Epithelial cell of esophagus (primary cell): ENCODE measurements around the gene LRRC30.

Source experiments
- DNase-seq: peaks from one replicate; pipeline ENCODE4 v3.0.0; 2010; ENCODE audit warnings: low read depth
- H3K4me3 ChIP-seq: 2 replicates; pipeline ENCODE4 v1.5.1; 2011; ENCODE audit warnings: mild to moderate bottlenecking, low read length, control low read depth
- CTCF ChIP-seq: IDR thresholded peaks from 2 replicates; pipeline ENCODE4 v1.5.1; 2011; ENCODE audit warnings: low read depth, mild to moderate bottlenecking, low read length, control low read depth, inconsistent platforms; ENCODE audit not compliant: insufficient read depth; ENCODE audit errors: missing control alignments

LRRC30 gene

GRCh38 chr18:7221424-7222155 lies 9.3 kb upstream of the LRRC30 start:
- peak; percentile 81 for DNase-seq

GRCh38 chr18:7224198-7224597 lies 6.7 kb upstream of the LRRC30 start:
- no peak for TF ChIP-seq CTCF
- no peak overlapping the region for H3K4me3 ChIP-seq
- no peak for DNase-seq

More at GRCh38 chr18:7221424-7222155, 9.3 kb upstream of the LRRC30 start:
- peak; percentile 94 for TF ChIP-seq CTCF
- H3K4me3 ChIP-seq, result no peak overlapping the region

- H3K4me3 ChIP-seq, result no peak overlapping the region
- DNase-seq, result no peak
- TF ChIP-seq CTCF, result no peak
Observed at GRCh38 chr18:7232218-7232617, 1.3 kb downstream of the LRRC30 start.

GRCh38 chr18:7233134-7233810 lies 2.4 kb downstream of the LRRC30 start:
- no peak overlapping the region for H3K4me3 ChIP-seq
- DNase-seq, result no peak
- TF ChIP-seq CTCF, result no peak

GRCh38 chr18:7234091-7234490 lies 3.2 kb downstream of the LRRC30 start:
- H3K4me3 ChIP-seq, result no peak overlapping the region
- DNase-seq, result no peak
- TF ChIP-seq CTCF, result no peak

- DNase-seq, result no peak
- no peak for TF ChIP-seq CTCF
- H3K4me3 ChIP-seq, result no peak overlapping the region
Observed at GRCh38 chr18:7234956-7235355, 4.1 kb downstream of the LRRC30 start.

- DNase-seq, result no peak
- H3K4me3 ChIP-seq, result no peak overlapping the region
- no peak for TF ChIP-seq CTCF
Observed at GRCh38 chr18:7236072-7236471, 5.2 kb downstream of the LRRC30 start.
